ENCODE data around the gene LCTL.

DNA sequence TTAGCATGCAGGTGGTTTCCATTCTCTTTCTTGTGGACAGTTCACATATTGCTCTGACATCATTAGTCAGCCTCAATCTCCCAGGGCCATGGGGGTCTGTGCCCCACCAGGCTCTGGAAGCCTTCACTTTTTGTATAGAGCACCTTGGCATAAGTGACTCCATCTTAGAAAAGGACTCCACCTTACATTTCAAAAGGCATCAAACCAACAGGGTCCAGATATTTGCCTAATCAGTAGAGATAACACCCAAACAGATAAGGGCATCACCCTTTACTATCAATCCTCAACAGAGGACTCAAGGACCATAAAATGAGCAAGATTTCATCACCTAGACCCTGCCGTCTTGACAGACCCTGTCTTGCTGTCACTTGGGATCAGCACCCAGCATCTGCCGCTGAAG is 35.7 kb upstream of the LCTL start:
- TF ChIP-seq CTCF (IDR thresholded peaks at IDR 0.05 in 4 of 5, conservative IDR thresholded peaks at IDR 0.05 in 1 of 5) = no peak
- TF ChIP-seq POLR2A (IDR thresholded peaks at IDR 0.05) = no peak

Data from gastrocnemius medialis (tissue), 4 donors.